Esophagus squamous epithelium (tissue), 4 donors: ENCODE measurements around the gene PCSK1.

Source experiments
- POLR2A ChIP-seq, 4 donors: fragments of 450-650 bp; IDR thresholded peaks; one replicate each; pipeline ENCODE4 v1.6.1; 2017; ENCODE audit warnings: antibody characterized with exemption in 4 of 4, mild to moderate bottlenecking in 4 of 4, moderate library complexity in 3 of 4
- TF ChIP-seq, protein P1 (sequence below), 6 experiments: fragments of 450-650 bp in 4 of 6; fragments of 200-600 bp in 2 of 6; sonication (generic) in 2 of 6; IDR thresholded peaks; one replicate each; pipeline ENCODE4 v1.5.1; 2016 to 2019; ENCODE audit warnings: antibody characterized with exemption in 6 of 6, mild to moderate bottlenecking in 4 of 6, moderate library complexity in 4 of 6

DNA sequence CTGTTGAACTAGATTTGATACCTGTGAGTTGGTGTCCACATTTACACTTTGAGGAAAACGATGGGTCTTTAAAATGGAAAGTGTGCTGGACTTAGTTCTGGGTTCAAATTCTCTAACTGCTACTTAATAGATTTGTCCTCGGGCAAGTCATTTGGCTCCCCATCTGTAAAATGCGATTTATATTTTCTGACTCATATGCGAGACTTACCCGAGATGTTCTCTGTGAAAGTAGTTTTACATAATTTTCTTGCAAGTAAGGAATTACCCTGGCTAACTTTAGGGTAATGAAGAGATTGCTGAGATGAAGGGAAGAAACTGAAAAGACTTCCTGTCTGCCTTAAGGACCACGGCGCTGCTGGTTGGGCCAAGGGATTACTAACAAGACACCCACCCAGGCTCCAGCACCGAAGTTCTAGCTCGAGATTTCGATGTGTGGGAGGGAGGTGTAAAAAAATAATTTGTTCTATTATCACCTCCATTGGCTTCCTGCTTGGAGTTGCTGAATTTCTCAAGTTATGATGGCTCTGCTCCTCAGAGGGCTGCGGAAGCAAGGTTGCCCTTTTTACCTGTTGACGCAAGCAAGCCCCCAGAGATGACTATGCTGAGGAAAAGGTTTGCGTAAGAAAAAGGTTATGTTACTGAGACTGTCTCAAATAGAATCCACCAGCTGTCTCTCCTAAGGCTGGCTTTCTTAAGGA lies 24.1 kb downstream of the PCSK1 start:
- TF ChIP-seq, protein P1, sequence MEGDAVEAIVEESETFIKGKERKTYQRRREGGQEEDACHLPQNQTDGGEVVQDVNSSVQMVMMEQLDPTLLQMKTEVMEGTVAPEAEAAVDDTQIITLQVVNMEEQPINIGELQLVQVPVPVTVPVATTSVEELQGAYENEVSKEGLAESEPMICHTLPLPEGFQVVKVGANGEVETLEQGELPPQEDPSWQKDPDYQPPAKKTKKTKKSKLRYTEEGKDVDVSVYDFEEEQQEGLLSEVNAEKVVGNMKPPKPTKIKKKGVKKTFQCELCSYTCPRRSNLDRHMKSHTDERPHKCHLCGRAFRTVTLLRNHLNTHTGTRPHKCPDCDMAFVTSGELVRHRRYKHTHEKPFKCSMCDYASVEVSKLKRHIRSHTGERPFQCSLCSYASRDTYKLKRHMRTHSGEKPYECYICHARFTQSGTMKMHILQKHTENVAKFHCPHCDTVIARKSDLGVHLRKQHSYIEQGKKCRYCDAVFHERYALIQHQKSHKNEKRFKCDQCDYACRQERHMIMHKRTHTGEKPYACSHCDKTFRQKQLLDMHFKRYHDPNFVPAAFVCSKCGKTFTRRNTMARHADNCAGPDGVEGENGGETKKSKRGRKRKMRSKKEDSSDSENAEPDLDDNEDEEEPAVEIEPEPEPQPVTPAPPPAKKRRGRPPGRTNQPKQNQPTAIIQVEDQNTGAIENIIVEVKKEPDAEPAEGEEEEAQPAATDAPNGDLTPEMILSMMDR (IDR thresholded peaks at IDR 0.05) = no peak
- TF ChIP-seq POLR2A (IDR thresholded peaks at IDR 0.05) = no peak
